Parathyroid adenoma (tissue), 2 donors: ENCODE results near the gene SND1.

Experiments used
- H2AFZ ChIP-seq: fragments of 300-600 bp; sonication (generic); one replicate; pipeline ENCODE4 v1.7.0; 2017; ENCODE audit warnings: antibody characterized with exemption, mild to moderate bottlenecking
- H3K27ac ChIP-seq: fragments of 300-600 bp; sonication (generic); one replicate; pipeline ENCODE4 v1.7.0; 2017
- H3K27me3 ChIP-seq: fragments of 300-600 bp; sonication (generic); one replicate; pipeline ENCODE4 v1.7.0; 2017; ENCODE audit warnings: low read length; ENCODE audit not compliant: control insufficient read depth, insufficient read depth
- H3K36me3 ChIP-seq: fragments of 300-600 bp; sonication (generic); one replicate; pipeline ENCODE4 v1.7.0; 2017; ENCODE audit warnings: low read length; ENCODE audit not compliant: control insufficient read depth, insufficient read depth
- H3K4me1 ChIP-seq: fragments of 300-600 bp; sonication (generic); one replicate; pipeline ENCODE4 v1.7.0; 2017; ENCODE audit warnings: control low read depth
- H3K4me2 ChIP-seq: fragments of 300-600 bp; sonication (generic); one replicate; pipeline ENCODE4 v1.7.0; 2017; ENCODE audit warnings: low read length
- H3K4me3 ChIP-seq: fragments of 300-600 bp; sonication (generic); one replicate; pipeline ENCODE4 v1.7.0; 2017; ENCODE audit warnings: low read depth, low read length
- H3K79me2 ChIP-seq: fragments of 300-600 bp; sonication (generic); one replicate; pipeline ENCODE4 v1.7.0; 2017; ENCODE audit warnings: control low read depth
- H3K9ac ChIP-seq: fragments of 300-600 bp; sonication (generic); one replicate; pipeline ENCODE4 v1.7.0; 2017; ENCODE audit warnings: mild to moderate bottlenecking
- H3K9me3 ChIP-seq: fragments of 300-600 bp; sonication (generic); one replicate; pipeline ENCODE4 v1.7.0; 2017; ENCODE audit warnings: low read length; ENCODE audit not compliant: control insufficient read depth
- CTCF ChIP-seq: fragments of 300-600 bp; sonication (generic); IDR thresholded peaks from one replicate; pipeline ENCODE4 v1.7.0; 2017; ENCODE audit warnings: antibody characterized with exemption, mild to moderate bottlenecking
- donor health status: primary hyperparathyroidism.

The SND1 gene

GRCh38 chr7:127794551-127794950 lies 142.6 kb downstream of the SND1 start:
- H3K4me1 ChIP-seq: no peaks in the 10 kb centered on the region
- no peaks in the 10 kb centered on the region for H3K9me3 ChIP-seq
- H3K79me2 ChIP-seq: peaks cover 9% of the 10 kb centered on the region
- no peak overlapping the region for H3K27ac ChIP-seq
- H3K27me3 ChIP-seq: no peaks in the 10 kb centered on the region
- H3K36me3 ChIP-seq: no peaks in the 10 kb centered on the region
- no peak overlapping the region for H3K4me3 ChIP-seq
- no peak for TF ChIP-seq CTCF
- H3K4me2 ChIP-seq: no peak overlapping the region
- no peak overlapping the region for H2AFZ ChIP-seq
- H3K9ac ChIP-seq: no peak overlapping the region

- no peak overlapping the region for H3K27ac ChIP-seq
- H2AFZ ChIP-seq: no peak overlapping the region
- no peaks in the 10 kb centered on the region for H3K36me3 ChIP-seq
- no peak overlapping the region for H3K9ac ChIP-seq
- no peaks in the 10 kb centered on the region for H3K27me3 ChIP-seq
- H3K4me1 ChIP-seq: peaks cover 5% of the 10 kb centered on the region
- TF ChIP-seq CTCF: no peak
- H3K79me2 ChIP-seq: peaks cover 5% of the 10 kb centered on the region
- H3K4me2 ChIP-seq: no peak overlapping the region
- H3K4me3 ChIP-seq: no peak overlapping the region
- no peaks in the 10 kb centered on the region for H3K9me3 ChIP-seq
These were observed 146.0 kb downstream of the SND1 start for GRCh38 chr7:127798023-127798422.

GRCh38 chr7:127798769-127799372 lies 146.9 kb downstream of the SND1 start:
- no peak overlapping the region for H3K27ac ChIP-seq

GRCh38 chr7:127799535-127800305 lies 147.7 kb downstream of the SND1 start:
- TF ChIP-seq CTCF: no peak
- no peaks in the 10 kb centered on the region for H3K9me3 ChIP-seq
- no peak overlapping the region for H3K27ac ChIP-seq
- peaks cover 5% of the 10 kb centered on the region for H3K4me1 ChIP-seq
- no peaks in the 10 kb centered on the region for H3K36me3 ChIP-seq
- no peak overlapping the region for H3K4me2 ChIP-seq
- no peak overlapping the region for H2AFZ ChIP-seq
- no peak overlapping the region for H3K9ac ChIP-seq
- no peaks in the 10 kb centered on the region for H3K27me3 ChIP-seq
- peaks cover 4% of the 10 kb centered on the region for H3K79me2 ChIP-seq
- H3K4me3 ChIP-seq: no peak overlapping the region

More at GRCh38 chr7:127798769-127799372, 146.9 kb downstream of the SND1 start:
- Histone ChIP-seq H3K9me3 (no peaks in the 10 kb centered on the region), H3K9ac (no peak overlapping the region), H3K4me1 (peaks cover 5% of the 10 kb centered on the region), H3K4me3 (no peak overlapping the region), H2AFZ (no peak overlapping the region), H3K79me2 (peaks cover 4% of the 10 kb centered on the region), H3K36me3 (no peaks in the 10 kb centered on the region), H3K27me3 (no peaks in the 10 kb centered on the region), H3K4me2 (no peak overlapping the region)
- TF ChIP-seq CTCF: no peak
